Measurements from ENCODE around the gene ATXN10.

The ATXN10 gene

DNA sequence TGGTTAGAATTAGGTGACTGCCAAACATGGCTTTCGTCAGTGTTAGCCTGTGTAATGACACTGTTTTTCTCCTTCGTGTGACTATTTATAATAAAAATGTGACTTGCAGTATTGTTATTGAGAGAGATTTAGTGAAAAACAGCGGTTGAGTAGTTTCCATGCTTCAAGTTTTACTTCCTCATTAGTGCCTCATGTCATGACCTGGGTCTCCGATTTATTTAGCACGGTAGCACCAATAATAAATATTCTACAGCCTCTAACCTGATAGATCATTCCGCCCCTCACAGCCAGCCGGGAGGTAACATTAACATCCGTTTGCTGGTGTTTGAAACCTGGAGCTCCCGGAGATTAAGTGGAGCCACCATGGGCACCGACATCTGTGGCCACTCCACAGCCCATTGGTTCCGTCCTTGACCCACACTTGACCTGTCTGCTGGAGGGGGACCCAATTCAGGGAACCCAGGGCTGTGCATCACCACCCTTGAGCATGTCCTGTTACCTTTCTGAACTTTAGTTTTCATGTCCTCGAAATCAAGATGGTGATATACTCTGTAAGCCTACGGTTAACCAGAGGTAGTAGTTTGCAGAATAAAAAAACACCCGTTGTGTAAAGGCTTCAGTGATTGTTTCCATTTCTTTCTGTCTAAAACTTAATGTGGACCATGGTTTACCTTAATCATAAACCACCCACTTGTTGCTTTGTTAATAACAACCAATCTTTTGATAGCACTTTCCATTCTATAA lies 104.1 kb downstream of the ATXN10 start:
- Histone ChIP-seq H3K9me3 (ENCODE audit: insufficient read depth, low read depth, low read length) (no peaks in the 10 kb centered on the region), H3K4me3 (ENCODE audit: low read length, poor library complexity, severe bottlenecking) (no peak overlapping the region), H2AFZ (ENCODE audit: low read length) (no peak overlapping the region), H3K9me2 (replicated peaks; ENCODE audit: low read depth, low read length) (no peaks in the 10 kb centered on the region), H3F3A (ENCODE audit: low read depth) (0 out of 2 replicates have a peak, but pooled peaks cover 2% of the 10 kb centered on the region), H3K36me3 (ENCODE audit: insufficient read depth, low read length) (peaks cover 19% of the 10 kb centered on the region; the same call in 1 of the 2 replicates), H3K79me2 (ENCODE audit: insufficient read depth, low read length) (peaks cover 13% of the 10 kb centered on the region), H3K27me3 (ENCODE audit: insufficient read depth, low read length, poor library complexity, severe bottlenecking) (no peaks in the 10 kb centered on the region), H4K20me1 (ENCODE audit: insufficient read depth, low read length, poor library complexity, severe bottlenecking) (no peaks in the 10 kb centered on the region), H3K4me2 (ENCODE audit: low read depth, low read length, poor library complexity, severe bottlenecking) (no peak overlapping the region), H3K9ac (ENCODE audit: low read depth, low read length, poor library complexity, severe bottlenecking) (no peak overlapping the region), H3K4me1 (ENCODE audit: insufficient read depth, low read length, poor library complexity, severe bottlenecking) (no peaks in the 10 kb centered on the region)
- TF ChIP-seq, protein P1, sequence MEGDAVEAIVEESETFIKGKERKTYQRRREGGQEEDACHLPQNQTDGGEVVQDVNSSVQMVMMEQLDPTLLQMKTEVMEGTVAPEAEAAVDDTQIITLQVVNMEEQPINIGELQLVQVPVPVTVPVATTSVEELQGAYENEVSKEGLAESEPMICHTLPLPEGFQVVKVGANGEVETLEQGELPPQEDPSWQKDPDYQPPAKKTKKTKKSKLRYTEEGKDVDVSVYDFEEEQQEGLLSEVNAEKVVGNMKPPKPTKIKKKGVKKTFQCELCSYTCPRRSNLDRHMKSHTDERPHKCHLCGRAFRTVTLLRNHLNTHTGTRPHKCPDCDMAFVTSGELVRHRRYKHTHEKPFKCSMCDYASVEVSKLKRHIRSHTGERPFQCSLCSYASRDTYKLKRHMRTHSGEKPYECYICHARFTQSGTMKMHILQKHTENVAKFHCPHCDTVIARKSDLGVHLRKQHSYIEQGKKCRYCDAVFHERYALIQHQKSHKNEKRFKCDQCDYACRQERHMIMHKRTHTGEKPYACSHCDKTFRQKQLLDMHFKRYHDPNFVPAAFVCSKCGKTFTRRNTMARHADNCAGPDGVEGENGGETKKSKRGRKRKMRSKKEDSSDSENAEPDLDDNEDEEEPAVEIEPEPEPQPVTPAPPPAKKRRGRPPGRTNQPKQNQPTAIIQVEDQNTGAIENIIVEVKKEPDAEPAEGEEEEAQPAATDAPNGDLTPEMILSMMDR (conservative IDR thresholded peaks at IDR 0.05; ENCODE audit: low read length): no peak
- no peak for TF ChIP-seq EZH2phosphoT487 (IDR thresholded peaks at IDR 0.05; ENCODE audit: borderline replicate concordance)

- TF ChIP-seq, protein P1 (conservative IDR thresholded peaks at IDR 0.05; ENCODE audit: low read length): no peak
- TF ChIP-seq EZH2phosphoT487 (IDR thresholded peaks at IDR 0.05; ENCODE audit: borderline replicate concordance): no peak
- H3F3A ChIP-seq (ENCODE audit: low read depth): 0 out of 2 replicates have a peak, but pooled peaks cover 2% of the 10 kb centered on the region
- no peak overlapping the region for H3K4me3 ChIP-seq (ENCODE audit: low read length, poor library complexity, severe bottlenecking)
- H3K36me3 ChIP-seq (ENCODE audit: insufficient read depth, low read length): peaks cover 16% of the 10 kb centered on the region; the same call in 1 of the 2 replicates
- H3K9ac ChIP-seq (ENCODE audit: low read depth, low read length, poor library complexity, severe bottlenecking): no peak overlapping the region
- H4K20me1 ChIP-seq (ENCODE audit: insufficient read depth, low read length, poor library complexity, severe bottlenecking): no peaks in the 10 kb centered on the region
- H3K4me1 ChIP-seq (ENCODE audit: insufficient read depth, low read length, poor library complexity, severe bottlenecking): no peaks in the 10 kb centered on the region
- no peak overlapping the region for H3K4me2 ChIP-seq (ENCODE audit: low read depth, low read length, poor library complexity, severe bottlenecking)
- H3K79me2 ChIP-seq (ENCODE audit: insufficient read depth, low read length): peaks cover 13% of the 10 kb centered on the region
- H3K9me3 ChIP-seq (ENCODE audit: insufficient read depth, low read depth, low read length): no peaks in the 10 kb centered on the region
- H3K27me3 ChIP-seq (ENCODE audit: insufficient read depth, low read length, poor library complexity, severe bottlenecking): no peaks in the 10 kb centered on the region
- no peak overlapping the region for H2AFZ ChIP-seq (ENCODE audit: low read length)
- H3K9me2 ChIP-seq (replicated peaks; ENCODE audit: low read depth, low read length): no peaks in the 10 kb centered on the region
These were observed 104.6 kb downstream of the ATXN10 start for GRCh38 chr22:45776313-45776585.

- H3K9me2 ChIP-seq (replicated peaks; ENCODE audit: low read depth, low read length): no peaks in the 10 kb centered on the region
- TF ChIP-seq EZH2phosphoT487 (IDR thresholded peaks at IDR 0.05; ENCODE audit: borderline replicate concordance): no peak
- TF ChIP-seq, protein P1 (conservative IDR thresholded peaks at IDR 0.05; ENCODE audit: low read length): no peak
- H3K4me3 ChIP-seq (ENCODE audit: low read length, poor library complexity, severe bottlenecking): no peak overlapping the region
- no peak overlapping the region for H2AFZ ChIP-seq (ENCODE audit: low read length)
- H3K9ac ChIP-seq (ENCODE audit: low read depth, low read length, poor library complexity, severe bottlenecking): no peak overlapping the region
- no peaks in the 10 kb centered on the region for H3K4me1 ChIP-seq (ENCODE audit: insufficient read depth, low read length, poor library complexity, severe bottlenecking)
- H3K9me3 ChIP-seq (ENCODE audit: insufficient read depth, low read depth, low read length): no peaks in the 10 kb centered on the region
- no peaks in the 10 kb centered on the region for H3K27me3 ChIP-seq (ENCODE audit: insufficient read depth, low read length, poor library complexity, severe bottlenecking)
- no peak overlapping the region for H3K4me2 ChIP-seq (ENCODE audit: low read depth, low read length, poor library complexity, severe bottlenecking)
- H3F3A ChIP-seq (ENCODE audit: low read depth): no peaks in the 10 kb centered on the region
- peaks cover 16% of the 10 kb centered on the region; the same call in 1 of the 2 replicates for H3K36me3 ChIP-seq (ENCODE audit: insufficient read depth, low read length)
- peaks cover 7% of the 10 kb centered on the region; the same call in 1 of the 2 replicates for H3K79me2 ChIP-seq (ENCODE audit: insufficient read depth, low read length)
- no peaks in the 10 kb centered on the region for H4K20me1 ChIP-seq (ENCODE audit: insufficient read depth, low read length, poor library complexity, severe bottlenecking)
These were observed 105.6 kb downstream of the ATXN10 start for GRCh38 chr22:45777046-45777851.
